GM23338 (cell line): ENCODE results near the gene KRT3. TPM values are rescaled to one million over a fixed set of nuclear protein-coding genes. Genes with fewer than 3 reads are reported as not detected.

ENCODE experiments used
- ATAC-seq: fragments of 200-7000 bp; cut with Tn5 transposase; 3 replicates; pipeline ENCODE4 v1.9.1; 2020
- DNase-seq: peaks from one replicate; pipeline ENCODE4 v3.0.0-alpha.2; 2015; ENCODE audit warnings: low spot score
- H2AFZ ChIP-seq: fragments of 200-600 bp; sonication (generic); 2 replicates; pipeline ENCODE4 v1.8.0; 2016; ENCODE audit warnings: antibody characterized with exemption, mild to moderate bottlenecking, moderate library complexity
- H3F3A ChIP-seq: fragments of 200-600 bp; sonication (generic); replicated peaks from 2 replicates; pipeline ENCODE4 v1.8.0; 2017; ENCODE audit warnings: antibody characterized with exemption, mixed run types, low read depth
- H3K27ac ChIP-seq: fragments of 200-600 bp; sonication (generic); 2 replicates; pipeline ENCODE4 v1.6.1; 2016; ENCODE audit warnings: low read depth
- H3K27me3 ChIP-seq: fragments of 200-600 bp; sonication (generic); 2 replicates; pipeline ENCODE4 v1.8.0; 2016; ENCODE audit warnings: mild to moderate bottlenecking, mixed run types, moderate library complexity; ENCODE audit not compliant: insufficient read depth
- H3K36me3 ChIP-seq: fragments of 200-600 bp; sonication (generic); 2 replicates; pipeline ENCODE4 v1.8.0; 2016; ENCODE audit warnings: mild to moderate bottlenecking; ENCODE audit not compliant: insufficient read depth
- H3K4me1 ChIP-seq: fragments of 200-600 bp; sonication (generic); 2 replicates; pipeline ENCODE4 v1.8.0; 2016; ENCODE audit warnings: mild to moderate bottlenecking, moderate library complexity; ENCODE audit not compliant: insufficient read depth
- H3K4me2 ChIP-seq: fragments of 200-600 bp; sonication (generic); 2 replicates; pipeline ENCODE4 v1.7.1; 2017; ENCODE audit warnings: mixed run types
- H3K4me3 ChIP-seq: fragments of 200-600 bp; sonication (generic); 2 replicates; pipeline ENCODE4 v1.6.1; 2016; ENCODE audit warnings: mixed run types
- H3K79me2 ChIP-seq: fragments of 200-600 bp; sonication (generic); replicated peaks from 2 replicates; pipeline ENCODE4 v1.8.0; 2017; ENCODE audit warnings: mild to moderate bottlenecking; ENCODE audit not compliant: insufficient read depth
- H3K9me2 ChIP-seq: fragments of 200-600 bp; sonication (generic); 2 replicates; pipeline ENCODE4 v1.8.0; 2017; ENCODE audit not compliant: insufficient read depth
- H4K20me1 ChIP-seq: fragments of 200-600 bp; sonication (generic); replicated peaks from 2 replicates; pipeline ENCODE4 v1.8.0; 2017; ENCODE audit warnings: mild to moderate bottlenecking; ENCODE audit not compliant: insufficient read depth
- H3K27ac Mint-ChIP-seq: 2 replicates; pipeline ENCODE4 v1.8.0; 2020; ENCODE audit warnings: inconsistent platforms, mild to moderate bottlenecking, moderate library complexity, mixed read lengths
- H3K27me3 Mint-ChIP-seq: 3 replicates; pipeline ENCODE4 v1.8.0; 2022; ENCODE audit warnings: low read depth, mild to moderate bottlenecking, moderate library complexity, mixed read lengths, inconsistent platforms; ENCODE audit not compliant: insufficient read depth, poor library complexity
- H3K36me3 Mint-ChIP-seq: 3 replicates; pipeline ENCODE4 v1.8.0; 2021; ENCODE audit warnings: low read depth, mild to moderate bottlenecking, inconsistent platforms, moderate library complexity, mixed read lengths
- H3K4me1 Mint-ChIP-seq: 3 replicates; pipeline ENCODE4 v1.8.0; 2020; ENCODE audit warnings: mild to moderate bottlenecking, inconsistent platforms, mixed read lengths
- H3K4me3 Mint-ChIP-seq: 3 replicates; pipeline ENCODE4 v1.8.0; 2021; ENCODE audit warnings: moderate library complexity, mild to moderate bottlenecking, inconsistent platforms, mixed read lengths
- H3K9me3 Mint-ChIP-seq: 3 replicates; pipeline ENCODE4 v1.8.0; 2020; ENCODE audit warnings: moderate library complexity, mild to moderate bottlenecking, inconsistent platforms, mixed read lengths
- CREB1 ChIP-seq: fragments of 250-450 bp; sonication (Bioruptor Pico); IDR thresholded peaks from 2 replicates; pipeline ENCODE4 v1.5.0; 2020; ENCODE audit warnings: low read depth, mild to moderate bottlenecking, moderate library complexity
- EZH2 ChIP-seq: fragments of 200-600 bp; sonication (generic); IDR thresholded peaks from one replicate; pipeline ENCODE4 v1.8.0; 2017; ENCODE audit warnings: antibody characterized with exemption, mild to moderate bottlenecking, low read depth; ENCODE audit not compliant: unreplicated experiment
- EZH2phosphoT487 ChIP-seq: fragments of 200-600 bp; sonication (generic); IDR thresholded peaks from one replicate; pipeline ENCODE4 v1.8.1; 2018; ENCODE audit warnings: antibody characterized with exemption; ENCODE audit not compliant: unreplicated experiment
- JUNB ChIP-seq: IDR thresholded peaks from one replicate; pipeline ENCODE4 v1.6.1; 2016; ENCODE audit warnings: antibody characterized with exemption; ENCODE audit not compliant: unreplicated experiment
- NANOG ChIP-seq: IDR thresholded peaks from 2 replicates; pipeline ENCODE4 v1.6.1; 2016; ENCODE audit warnings: antibody characterized with exemption, borderline replicate concordance
- POLR2AphosphoS5 ChIP-seq: IDR thresholded peaks from 2 replicates; pipeline ENCODE4 v1.6.1; 2016; ENCODE audit warnings: antibody characterized with exemption, low read depth
- STAT1 ChIP-seq: IDR thresholded peaks from one replicate; pipeline ENCODE4 v1.6.1; 2016; ENCODE audit warnings: antibody characterized with exemption; ENCODE audit not compliant: unreplicated experiment
- ZNF114 ChIP-seq: fragments of 250-450 bp; sonication (Bioruptor Pico); IDR thresholded peaks from 2 replicates; pipeline ENCODE4 v1.5.0; 2020; ENCODE audit warnings: mild to moderate bottlenecking, moderate library complexity
- ZNF331 ChIP-seq: fragments of 250-450 bp; sonication (Bioruptor Pico); IDR thresholded peaks from 2 replicates; pipeline ENCODE4 v1.5.0; 2020; ENCODE audit warnings: low read depth, mild to moderate bottlenecking, moderate library complexity
- polyA plus RNA-seq: library from polyadenylated mRNA; unstranded; fragments of >200 nt; fragmentation: Nextera tagmentation; extraction: Ambion mirVana; gene quantifications from 2 replicates; pipeline ENCODE4 v1.2.1, GENCODE V29; 2016
- total RNA-seq: library from RNA; depleted of rRNA; stranded (reverse); fragments of >200 nt; shearing (Covaris generic); gene quantifications from 2 replicates; pipeline ENCODE4 v1.2.3, GENCODE V29; 2014
- TF ChIP-seq, protein P1 (sequence below): IDR thresholded peaks from one replicate; pipeline ENCODE4 v1.6.1; 2018; ENCODE audit warnings: antibody characterized with exemption; ENCODE audit not compliant: unreplicated experiment
- TF ChIP-seq, protein P2 (sequence below): IDR thresholded peaks from 2 replicates; pipeline ENCODE4 v1.6.1; 2016; ENCODE audit warnings: antibody characterized with exemption

Gene KRT3
- total and polyA plus RNA-seq, 2 experiments from 2014 or later: not detected

DNA sequence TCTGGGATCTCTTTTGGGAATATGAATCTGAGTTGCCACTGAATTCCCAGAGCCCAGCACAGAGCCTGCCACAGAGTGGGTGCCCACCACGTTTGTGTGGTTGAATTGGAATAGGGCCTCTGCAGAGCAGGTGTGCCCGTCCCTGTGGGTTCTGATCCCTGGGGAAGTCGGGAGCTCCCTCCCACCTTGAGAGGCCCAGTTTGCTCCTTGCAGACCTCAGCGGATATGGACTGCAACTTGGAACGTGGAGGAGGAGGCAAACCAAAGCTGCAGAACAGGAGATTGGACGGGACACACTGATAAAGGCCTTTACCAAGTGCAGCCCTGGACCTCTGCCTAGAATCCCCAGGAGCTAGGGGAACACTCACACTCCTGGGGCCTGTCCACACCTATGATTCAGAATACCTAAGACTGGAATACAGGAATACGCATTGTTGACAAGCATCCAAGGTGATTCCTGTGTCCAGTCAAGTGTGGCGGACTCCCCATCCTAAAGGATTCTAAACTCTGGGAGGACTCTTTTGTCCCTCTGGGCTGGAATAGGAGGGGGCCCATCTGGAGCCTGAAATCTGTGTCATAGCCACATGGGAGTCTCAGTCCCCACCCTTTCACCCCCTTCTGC lies 21.2 kb downstream of the KRT3 start (continued):
- TF ChIP-seq, protein P1, sequence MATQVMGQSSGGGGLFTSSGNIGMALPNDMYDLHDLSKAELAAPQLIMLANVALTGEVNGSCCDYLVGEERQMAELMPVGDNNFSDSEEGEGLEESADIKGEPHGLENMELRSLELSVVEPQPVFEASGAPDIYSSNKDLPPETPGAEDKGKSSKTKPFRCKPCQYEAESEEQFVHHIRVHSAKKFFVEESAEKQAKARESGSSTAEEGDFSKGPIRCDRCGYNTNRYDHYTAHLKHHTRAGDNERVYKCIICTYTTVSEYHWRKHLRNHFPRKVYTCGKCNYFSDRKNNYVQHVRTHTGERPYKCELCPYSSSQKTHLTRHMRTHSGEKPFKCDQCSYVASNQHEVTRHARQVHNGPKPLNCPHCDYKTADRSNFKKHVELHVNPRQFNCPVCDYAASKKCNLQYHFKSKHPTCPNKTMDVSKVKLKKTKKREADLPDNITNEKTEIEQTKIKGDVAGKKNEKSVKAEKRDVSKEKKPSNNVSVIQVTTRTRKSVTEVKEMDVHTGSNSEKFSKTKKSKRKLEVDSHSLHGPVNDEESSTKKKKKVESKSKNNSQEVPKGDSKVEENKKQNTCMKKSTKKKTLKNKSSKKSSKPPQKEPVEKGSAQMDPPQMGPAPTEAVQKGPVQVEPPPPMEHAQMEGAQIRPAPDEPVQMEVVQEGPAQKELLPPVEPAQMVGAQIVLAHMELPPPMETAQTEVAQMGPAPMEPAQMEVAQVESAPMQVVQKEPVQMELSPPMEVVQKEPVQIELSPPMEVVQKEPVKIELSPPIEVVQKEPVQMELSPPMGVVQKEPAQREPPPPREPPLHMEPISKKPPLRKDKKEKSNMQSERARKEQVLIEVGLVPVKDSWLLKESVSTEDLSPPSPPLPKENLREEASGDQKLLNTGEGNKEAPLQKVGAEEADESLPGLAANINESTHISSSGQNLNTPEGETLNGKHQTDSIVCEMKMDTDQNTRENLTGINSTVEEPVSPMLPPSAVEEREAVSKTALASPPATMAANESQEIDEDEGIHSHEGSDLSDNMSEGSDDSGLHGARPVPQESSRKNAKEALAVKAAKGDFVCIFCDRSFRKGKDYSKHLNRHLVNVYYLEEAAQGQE: no peak
- TF ChIP-seq POLR2AphosphoS5: no peak
- TF ChIP-seq ZNF331 (CRISPR knock-in tag): no peak

DNA sequence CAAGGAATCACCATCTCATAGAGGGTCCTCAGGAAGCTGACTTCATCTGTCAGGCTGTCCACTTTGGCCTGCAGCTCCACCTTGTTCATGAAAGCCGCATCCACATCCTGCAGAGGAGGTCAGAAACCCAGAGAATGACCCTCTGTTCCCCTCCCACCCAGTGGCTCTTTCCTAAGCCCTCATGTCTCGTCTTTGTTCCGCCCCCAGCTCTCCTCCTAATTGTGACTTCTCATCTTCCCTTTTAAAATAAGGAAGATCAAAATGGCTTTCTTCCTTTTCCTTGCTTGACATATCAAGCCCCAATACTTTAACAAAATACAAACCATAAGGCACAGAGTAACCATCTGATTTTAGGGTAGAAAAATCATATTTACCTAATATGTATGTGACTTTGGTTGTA lies 23.1 kb downstream of the KRT3 start:
- Histone ChIP-seq H3K79me2 (no peaks in the 10 kb centered on the region), H4K20me1 (no peaks in the 10 kb centered on the region), H3F3A (no peaks in the 10 kb centered on the region), H3K4me2 (no peak overlapping the region), H3K27ac (no peak overlapping the region), H3K9me2 (0 out of 2 replicates have a peak, but pooled peaks cover 6% of the 10 kb centered on the region), H3K4me3 (no peak overlapping the region), H3K36me3 (no peaks in the 10 kb centered on the region), H2AFZ (no peak overlapping the region), H3K27me3 (no peaks in the 10 kb centered on the region), H3K4me1 (no peaks in the 10 kb centered on the region)
- Mint-ChIP-seq H3K36me3 (no peaks in the 10 kb centered on the region), H3K9me3 (no peaks in the 10 kb centered on the region), H3K27me3 (peaks cover 2% of the 10 kb centered on the region), H3K4me1 (no peaks in the 10 kb centered on the region), H3K4me3 (no peak overlapping the region), H3K27ac (no peak overlapping the region)
- DNase-seq: no peak
- TF ChIP-seq NANOG: no peak
- TF ChIP-seq ZNF331 (CRISPR knock-in tag): no peak
- TF ChIP-seq STAT1: no peak
- TF ChIP-seq, protein P2, sequence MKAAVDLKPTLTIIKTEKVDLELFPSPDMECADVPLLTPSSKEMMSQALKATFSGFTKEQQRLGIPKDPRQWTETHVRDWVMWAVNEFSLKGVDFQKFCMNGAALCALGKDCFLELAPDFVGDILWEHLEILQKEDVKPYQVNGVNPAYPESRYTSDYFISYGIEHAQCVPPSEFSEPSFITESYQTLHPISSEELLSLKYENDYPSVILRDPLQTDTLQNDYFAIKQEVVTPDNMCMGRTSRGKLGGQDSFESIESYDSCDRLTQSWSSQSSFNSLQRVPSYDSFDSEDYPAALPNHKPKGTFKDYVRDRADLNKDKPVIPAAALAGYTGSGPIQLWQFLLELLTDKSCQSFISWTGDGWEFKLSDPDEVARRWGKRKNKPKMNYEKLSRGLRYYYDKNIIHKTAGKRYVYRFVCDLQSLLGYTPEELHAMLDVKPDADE: no peak
- no peak for ATAC-seq

DNA sequence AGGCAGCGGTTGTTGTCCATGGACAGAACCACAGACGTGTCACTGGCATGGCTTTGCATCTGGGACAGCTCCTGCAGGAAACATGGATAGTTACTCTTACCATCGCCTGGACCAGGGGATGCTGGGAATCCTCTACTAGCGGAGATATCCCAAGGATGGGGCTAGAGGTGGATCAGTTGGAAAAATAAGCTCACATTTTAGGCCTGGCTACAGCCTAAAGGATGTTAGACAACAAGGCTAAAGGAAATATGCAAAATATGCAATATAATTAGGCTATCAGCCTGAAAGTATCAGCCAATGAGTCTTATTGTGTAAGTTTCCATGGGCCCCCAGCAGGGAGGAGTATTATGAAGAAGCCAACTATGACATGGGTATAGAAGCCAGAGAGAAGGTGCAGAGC lies 23.7 kb downstream of the KRT3 start:
- no peaks in the 10 kb centered on the region for H3K36me3 Mint-ChIP-seq
- TF ChIP-seq CREB1 (CRISPR knock-in tag): no peak
- TF ChIP-seq EZH2phosphoT487: no peak
- TF ChIP-seq ZNF331 (CRISPR knock-in tag): no peak
- no peak for TF ChIP-seq POLR2AphosphoS5
- TF ChIP-seq ZNF114: no peak
- TF ChIP-seq EZH2: no peak
- TF ChIP-seq, protein P2: no peak
- no peak for TF ChIP-seq NANOG
- TF ChIP-seq JUNB: no peak
- TF ChIP-seq STAT1: no peak
- TF ChIP-seq, protein P1: no peak

More for the DNA sequence above, 23.7 kb downstream of the KRT3 start:
- no peak overlapping the region for H3K27ac Mint-ChIP-seq
- H3K79me2 ChIP-seq: no peaks in the 10 kb centered on the region
- 0 out of 2 replicates have a peak, but pooled peaks cover 6% of the 10 kb centered on the region for H3K9me2 ChIP-seq
- H3K4me1 Mint-ChIP-seq: no peaks in the 10 kb centered on the region
- peaks cover 2% of the 10 kb centered on the region for H3K27me3 Mint-ChIP-seq
- H3F3A ChIP-seq: no peaks in the 10 kb centered on the region
- no peak overlapping the region for H3K27ac ChIP-seq
- no peak overlapping the region for H3K4me2 ChIP-seq
- no peaks in the 10 kb centered on the region for H3K36me3 ChIP-seq
- ATAC-seq: no peak
- DNase-seq: no peak
- H3K4me3 Mint-ChIP-seq: no peak overlapping the region
- no peaks in the 10 kb centered on the region for H4K20me1 ChIP-seq
- no peak overlapping the region for H2AFZ ChIP-seq
- H3K4me1 ChIP-seq: no peaks in the 10 kb centered on the region
- H3K9me3 Mint-ChIP-seq: no peaks in the 10 kb centered on the region
- no peak overlapping the region for H3K4me3 ChIP-seq
- H3K27me3 ChIP-seq: no peaks in the 10 kb centered on the region
